CD4-positive, alpha-beta T cell treated with Interleukin-15 for 4 hours (primary cell): ENCODE measurements around the gene TMEM190.
"Not testable (repeated sequence)": the region's sequence is repeated elsewhere in the genome, so short reads cannot be mapped to it uniquely, and the experiment has no call there.

ENCODE experiments used
- DNase-seq: peaks from one replicate; pipeline ENCODE4 v3.0.0-alpha.2; 2020; ENCODE audit warnings: low spot score

TMEM190 gene

GRCh38 chr19:55391702-55392615 lies 15.3 kb downstream of the TMEM190 start:
- no peak for DNase-seq

GRCh38 chr19:55392820-55393761 lies 16.5 kb downstream of the TMEM190 start:
- no peak for DNase-seq

- no peak for DNase-seq
These were observed 21.7 kb downstream of the TMEM190 start for GRCh38 chr19:55398200-55398925.

GRCh38 chr19:55400281-55401087 lies 23.9 kb downstream of the TMEM190 start:
- no peak for DNase-seq

GRCh38 chr19:55401390-55401789 lies 24.8 kb downstream of the TMEM190 start:
- not testable (repeated sequence) for DNase-seq

GRCh38 chr19:55402509-55402908 lies 25.9 kb downstream of the TMEM190 start:
- no peak for DNase-seq

GRCh38 chr19:55405638-55406037 lies 29.0 kb downstream of the TMEM190 start:
- no peak for DNase-seq

GRCh38 chr19:55406091-55406825 lies 29.6 kb downstream of the TMEM190 start:
- no peak for DNase-seq

- DNase-seq: no peak
These were observed 30.4 kb downstream of the TMEM190 start for GRCh38 chr19:55406826-55407549.

GRCh38 chr19:55407550-55407799 lies 30.8 kb downstream of the TMEM190 start, which contains the start of gene UBE2S:
Gene UBE2S, minus strand, starts transcription at chr19:55407788. Its CDS starts 199 bp downstream, at chr19:55407589.
- DNase-seq: not testable (repeated sequence)

GRCh38 chr19:55407800-55408532 lies 31.3 kb downstream of the TMEM190 start:
- DNase-seq: peak; percentile 98

GRCh38 chr19:55408533-55408872 lies 31.9 kb downstream of the TMEM190 start:
- no peak for DNase-seq

- not testable (repeated sequence) for DNase-seq
These were observed 32.6 kb downstream of the TMEM190 start for GRCh38 chr19:55409179-55409578.

- DNase-seq: no peak
These were observed 33.5 kb downstream of the TMEM190 start for GRCh38 chr19:55410168-55410567.

- peak; percentile 60 for DNase-seq
These were observed 41.6 kb downstream of the TMEM190 start for GRCh38 chr19:55418185-55418584.

GRCh38 chr19:55419103-55419502 lies 42.5 kb downstream of the TMEM190 start:
- DNase-seq: no peak

GRCh38 chr19:55419624-55420236 lies 43.1 kb downstream of the TMEM190 start:
- DNase-seq: no peak

GRCh38 chr19:55421281-55421680 lies 44.7 kb downstream of the TMEM190 start:
- DNase-seq: peak; percentile 36
